Measurements from ENCODE around the gene KCNQ1OT1. TPM values are rescaled to one million over a fixed set of nuclear protein-coding genes. Genes with fewer than 3 reads are reported as not detected.

The KCNQ1OT1 gene
- total RNA-seq, 4 donors from 2014 or later, result 0.21 to 1.9 (median 1.2) TPM

DNA sequence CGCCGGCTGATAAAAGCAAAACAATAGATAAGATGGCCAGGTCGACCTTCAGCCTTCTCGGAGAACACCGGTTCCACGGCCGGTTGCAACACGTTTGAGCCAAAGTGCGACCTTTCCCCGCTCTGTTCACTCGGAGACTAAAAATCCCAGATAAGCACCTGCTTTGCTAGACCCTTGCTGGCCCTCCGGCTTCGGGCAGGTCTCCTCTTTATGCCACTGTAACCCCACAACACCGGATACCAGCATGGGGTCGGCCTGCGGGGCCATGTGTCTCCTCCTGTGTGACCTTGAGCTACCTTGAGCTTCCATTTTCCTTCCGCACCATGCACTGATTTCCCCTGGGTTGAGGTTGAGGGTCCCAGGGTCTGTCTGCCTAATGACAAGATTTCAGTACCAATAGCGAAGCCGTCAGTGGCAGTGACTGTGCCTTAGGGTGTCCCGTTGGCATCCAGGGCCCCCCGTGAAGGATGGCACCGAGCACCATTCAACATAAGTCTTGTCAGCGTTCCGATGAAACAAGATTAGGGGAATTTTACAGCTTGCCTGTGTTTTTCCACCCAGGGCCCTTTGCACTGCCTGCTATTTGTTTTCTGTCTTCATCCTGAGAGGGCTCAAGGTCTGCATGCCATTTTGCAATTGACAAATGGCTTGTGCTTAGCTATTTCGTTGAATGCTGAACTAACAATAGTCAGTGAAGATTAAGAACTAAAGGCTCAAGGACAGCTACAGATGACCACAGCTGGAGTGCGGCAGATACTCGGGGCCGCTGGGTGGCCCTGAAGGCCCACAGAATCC lies 136.4 kb downstream of the KCNQ1OT1 start:
- Histone ChIP-seq H3K27ac (no peak overlapping the region), H3K27me3 (no peaks in the 10 kb centered on the region), H3K36me3 (no peaks in the 10 kb centered on the region), H3K4me3 (no peak overlapping the region), H3K9me3 (no peaks in the 10 kb centered on the region), H3K4me1 (no peaks in the 10 kb centered on the region)
- no peak for DNase-seq
- TF ChIP-seq, protein P1, sequence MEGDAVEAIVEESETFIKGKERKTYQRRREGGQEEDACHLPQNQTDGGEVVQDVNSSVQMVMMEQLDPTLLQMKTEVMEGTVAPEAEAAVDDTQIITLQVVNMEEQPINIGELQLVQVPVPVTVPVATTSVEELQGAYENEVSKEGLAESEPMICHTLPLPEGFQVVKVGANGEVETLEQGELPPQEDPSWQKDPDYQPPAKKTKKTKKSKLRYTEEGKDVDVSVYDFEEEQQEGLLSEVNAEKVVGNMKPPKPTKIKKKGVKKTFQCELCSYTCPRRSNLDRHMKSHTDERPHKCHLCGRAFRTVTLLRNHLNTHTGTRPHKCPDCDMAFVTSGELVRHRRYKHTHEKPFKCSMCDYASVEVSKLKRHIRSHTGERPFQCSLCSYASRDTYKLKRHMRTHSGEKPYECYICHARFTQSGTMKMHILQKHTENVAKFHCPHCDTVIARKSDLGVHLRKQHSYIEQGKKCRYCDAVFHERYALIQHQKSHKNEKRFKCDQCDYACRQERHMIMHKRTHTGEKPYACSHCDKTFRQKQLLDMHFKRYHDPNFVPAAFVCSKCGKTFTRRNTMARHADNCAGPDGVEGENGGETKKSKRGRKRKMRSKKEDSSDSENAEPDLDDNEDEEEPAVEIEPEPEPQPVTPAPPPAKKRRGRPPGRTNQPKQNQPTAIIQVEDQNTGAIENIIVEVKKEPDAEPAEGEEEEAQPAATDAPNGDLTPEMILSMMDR (IDR thresholded peaks at IDR 0.05), result no peak
- no peak for TF ChIP-seq POLR2A (IDR thresholded peaks at IDR 0.05)
- 85 to 90% methylated on average over 19 to 21 of the region's 28 CpGs for WGBS, 2 donors
- intact Hi-C loops (cut with DNase I), result no loop called here

DNA sequence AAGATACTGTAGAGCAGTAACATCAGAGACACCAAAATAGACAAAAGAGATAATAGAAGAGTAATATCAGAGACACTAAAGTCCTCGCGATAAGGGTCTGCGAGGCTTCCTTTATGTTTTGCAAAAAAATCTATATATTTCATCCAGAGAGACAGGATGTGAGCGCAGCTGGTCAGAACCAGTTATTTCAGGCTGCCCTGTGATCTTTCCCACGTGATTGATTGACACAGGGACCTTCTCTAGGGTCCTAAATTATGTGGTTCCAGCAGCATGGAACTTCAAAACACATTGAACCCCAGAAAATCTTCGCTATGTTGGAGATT lies 136.9 kb downstream of the KCNQ1OT1 start:
- Histone ChIP-seq H3K27me3 (no peaks in the 10 kb centered on the region), H3K36me3 (no peaks in the 10 kb centered on the region), H3K4me3 (no peak overlapping the region), H3K9me3 (no peaks in the 10 kb centered on the region), H3K4me1 (no peaks in the 10 kb centered on the region), H3K27ac (no peak overlapping the region)
- no peak for TF ChIP-seq POLR2A (IDR thresholded peaks at IDR 0.05)
- intact Hi-C loops (cut with DNase I), result no loop called here
- DNase-seq, result no peak
- WGBS, 2 donors, result 79 to 94% methylated on average over 6 of the region's 6 CpGs

DNA sequence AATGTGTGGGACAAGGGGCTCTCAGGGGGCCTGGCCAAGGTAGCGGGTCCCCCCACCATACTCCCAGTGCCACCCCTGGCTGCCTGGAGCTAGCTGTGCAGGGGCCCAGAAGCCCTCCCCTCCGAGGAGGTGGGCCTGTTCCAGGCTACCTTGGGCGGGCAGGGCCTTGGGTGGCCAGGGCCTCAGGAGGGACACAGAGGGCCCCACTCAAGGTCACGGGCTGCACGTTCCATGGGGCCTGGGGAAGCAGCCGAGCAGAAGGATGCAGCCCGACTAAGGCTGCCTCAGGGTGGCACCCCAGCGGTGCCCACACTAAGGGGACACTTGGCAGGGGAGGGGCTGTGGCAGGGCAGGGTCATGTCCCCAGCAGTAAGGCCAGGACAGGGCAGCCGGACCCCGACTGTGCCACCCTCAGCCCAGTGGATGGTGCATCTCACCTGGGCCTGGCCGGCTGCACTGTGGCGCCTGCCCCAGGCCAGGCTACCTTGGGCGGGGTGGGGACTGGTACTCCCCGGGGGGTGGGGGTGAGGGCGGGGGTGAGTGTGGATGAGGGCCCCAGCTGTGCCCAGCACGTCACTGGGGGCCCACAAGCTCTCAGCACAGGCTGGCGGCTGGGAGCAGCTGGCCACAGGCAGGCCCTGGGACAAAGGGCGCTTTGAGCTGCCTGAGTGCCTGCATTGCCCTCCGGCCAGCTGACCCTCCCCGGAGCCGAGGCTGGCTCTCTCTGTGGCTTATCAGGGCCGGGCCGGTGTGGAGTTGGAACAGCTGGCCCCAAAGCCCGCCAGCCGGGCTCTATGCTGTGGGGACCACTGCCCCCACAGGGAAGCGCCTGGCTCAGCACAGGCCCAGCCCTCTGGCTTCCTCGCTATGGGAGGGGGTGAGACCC lies 137.9 kb downstream of the KCNQ1OT1 start:
- H3K4me3 ChIP-seq, result no peak overlapping the region
- H3K9me3 ChIP-seq, result no peaks in the 10 kb centered on the region
- H3K27me3 ChIP-seq, result no peaks in the 10 kb centered on the region
- H3K27ac ChIP-seq, result no peak overlapping the region
- intact Hi-C loops (cut with DNase I), result no loop called here
- no peak for DNase-seq
- H3K4me1 ChIP-seq, result no peaks in the 10 kb centered on the region
- no peaks in the 10 kb centered on the region for H3K36me3 ChIP-seq
- TF ChIP-seq POLR2A (IDR thresholded peaks at IDR 0.05), result no peak
- TF ChIP-seq, protein P1 (IDR thresholded peaks at IDR 0.05), result no peak
- WGBS, 2 donors, result 100% methylated on average over 4 of the region's 27 CpGs; no CpG with 5 or more reads in 1 of the 2 donors

DNA sequence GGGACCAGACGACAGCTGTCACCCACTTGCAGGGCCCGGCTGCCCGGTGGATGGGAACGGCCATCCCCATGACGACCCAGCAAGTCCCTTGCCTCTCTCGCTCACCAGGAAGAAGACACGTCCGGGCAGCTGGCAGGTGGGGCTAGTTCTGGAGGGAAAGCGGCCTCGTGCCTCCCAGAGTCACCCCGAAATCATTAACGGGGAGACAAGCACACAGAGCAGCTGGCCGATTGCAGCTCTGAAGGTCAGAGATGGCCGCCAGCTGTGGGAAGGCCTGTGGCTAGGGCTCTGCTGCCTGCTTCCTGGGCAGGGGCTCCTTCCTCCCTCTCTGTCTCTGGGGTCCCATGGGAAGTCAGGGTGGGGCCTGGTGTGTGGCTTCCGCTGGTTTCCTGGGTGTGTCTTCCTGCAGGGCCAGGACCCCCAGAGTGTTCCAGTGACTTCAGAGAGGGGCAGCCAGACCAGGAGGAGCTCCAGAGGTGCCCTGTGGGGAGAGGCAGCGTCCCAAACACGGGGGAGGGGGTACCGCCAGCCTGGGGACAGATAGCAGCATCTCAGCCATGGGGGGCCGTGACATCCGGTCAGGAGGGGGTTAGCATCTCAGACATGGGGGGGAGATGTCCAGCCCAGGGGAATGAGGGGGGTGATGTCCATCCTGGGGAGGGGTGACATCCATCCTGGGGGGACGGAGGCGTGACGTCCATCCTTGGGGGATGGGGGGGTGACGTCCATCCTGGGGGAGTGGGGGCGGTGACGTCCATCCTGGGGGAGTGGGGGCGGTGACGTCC lies 140.1 kb downstream of the KCNQ1OT1 start:
- TF ChIP-seq POLR2A (IDR thresholded peaks at IDR 0.05), result no peak
- TF ChIP-seq, protein P1 (IDR thresholded peaks at IDR 0.05), result no peak
- Histone ChIP-seq H3K4me1 (no peaks in the 10 kb centered on the region), H3K4me3 (no peak overlapping the region), H3K36me3 (no peaks in the 10 kb centered on the region), H3K27me3 (no peaks in the 10 kb centered on the region), H3K27ac (no peak overlapping the region), H3K9me3 (no peaks in the 10 kb centered on the region)
- no CpG with 5 or more reads among the region's 28 CpGs for WGBS, 2 donors
- intact Hi-C loops (cut with DNase I), result no loop called here
- DNase-seq, result no peak

DNA sequence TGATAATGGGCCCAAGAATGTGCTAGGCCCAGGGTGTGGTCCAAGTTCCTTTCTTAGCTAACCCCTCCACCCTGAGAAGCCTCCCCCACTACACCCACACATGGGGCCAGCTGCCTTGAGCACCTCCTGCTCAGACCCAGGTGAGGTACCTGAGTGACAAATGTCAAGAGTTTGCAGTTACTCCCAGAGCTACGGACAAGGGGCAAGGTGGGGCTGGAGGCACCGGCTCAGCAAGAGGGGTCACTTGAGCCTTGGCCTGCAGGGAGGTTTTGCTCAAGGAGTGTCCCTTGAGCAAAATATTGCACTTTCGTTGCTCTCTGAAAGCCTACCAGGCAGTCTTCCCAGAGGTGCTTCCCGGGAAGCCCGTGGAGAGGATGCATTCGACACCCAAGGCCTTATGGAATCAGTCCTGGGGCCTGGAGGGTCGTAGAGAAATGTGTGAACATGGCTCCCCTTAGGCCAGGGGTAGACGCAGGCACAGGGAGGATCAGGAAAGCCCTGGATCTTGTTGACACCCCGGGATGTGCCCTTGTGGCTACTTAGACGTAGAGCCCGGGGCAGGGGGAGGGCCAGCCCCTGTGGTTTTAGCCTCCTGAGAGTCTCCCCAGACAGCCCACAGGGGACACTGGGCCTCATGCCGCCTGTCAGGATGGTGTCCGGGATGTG lies 140.8 kb downstream of the KCNQ1OT1 start:
- intact Hi-C loops (cut with DNase I), result no loop called here
- H3K27ac ChIP-seq, result no peak overlapping the region
- no peaks in the 10 kb centered on the region for H3K36me3 ChIP-seq
- TF ChIP-seq, protein P1 (IDR thresholded peaks at IDR 0.05), result no peak
- no peak for TF ChIP-seq POLR2A (IDR thresholded peaks at IDR 0.05)
- WGBS, 2 donors, result 90 to 93% methylated on average over 5 of the region's 13 CpGs
- H3K9me3 ChIP-seq, result no peaks in the 10 kb centered on the region
- no peaks in the 10 kb centered on the region for H3K27me3 ChIP-seq
- no peak overlapping the region for H3K4me3 ChIP-seq
- H3K4me1 ChIP-seq, result no peaks in the 10 kb centered on the region
- DNase-seq, result no peak

Measured in esophagus squamous epithelium (tissue), 5 donors.